ENCODE data around the gene SIM1. TPM values are rescaled to one million over a fixed set of nuclear protein-coding genes. Genes with fewer than 3 reads are reported as not detected.

The SIM1 gene
- total RNA-seq, 1 donor from 2014 or later = not detected

- ATAC-seq = no peak
- no peak overlapping the region for H3K27ac ChIP-seq
- H3K4me1 ChIP-seq = peaks cover 10% of the 10 kb centered on the region
- no peak overlapping the region for H3K4me3 ChIP-seq
- no peaks in the 10 kb centered on the region for H3K9me3 ChIP-seq
- intact Hi-C loops (cut with DNase I) = no loop called here
- no peak for DNase-seq
- no peaks in the 10 kb centered on the region for H3K36me3 ChIP-seq
- no peak for TF ChIP-seq CTCF (IDR thresholded peaks at IDR 0.05)
- H3K27me3 ChIP-seq = peaks cover 80% of the 10 kb centered on the region
Observed at GRCh38 chr6:100445512-100445911, 19.2 kb downstream of the SIM1 start.

GRCh38 chr6:100440935-100441334 is 23.8 kb downstream of the SIM1 start:
- peaks cover 43% of the 10 kb centered on the region for H3K27me3 ChIP-seq
- intact Hi-C loops (cut with DNase I) = no loop called here
- ATAC-seq = no peak

GRCh38 chr6:100435299-100435698 is 29.4 kb downstream of the SIM1 start:
- Histone ChIP-seq H3K9me3 (no peaks in the 10 kb centered on the region), H3K4me1 (no peaks in the 10 kb centered on the region), H3K4me3 (no peak overlapping the region), H3K27ac (no peak overlapping the region), H3K27me3 (peaks cover 7% of the 10 kb centered on the region), H3K36me3 (no peaks in the 10 kb centered on the region)
- intact Hi-C loops (cut with DNase I) = no loop called here
- DNase-seq = no peak
- no peak for TF ChIP-seq CTCF (IDR thresholded peaks at IDR 0.05)
- ATAC-seq = no peak

More at GRCh38 chr6:100440935-100441334, 23.8 kb downstream of the SIM1 start:
- H3K36me3 ChIP-seq = no peaks in the 10 kb centered on the region
- H3K9me3 ChIP-seq = no peaks in the 10 kb centered on the region
- H3K27ac ChIP-seq = no peak overlapping the region
- H3K4me1 ChIP-seq = no peaks in the 10 kb centered on the region
- TF ChIP-seq CTCF (IDR thresholded peaks at IDR 0.05) = no peak
- H3K4me3 ChIP-seq = no peak overlapping the region
- no peak for DNase-seq

- intact Hi-C loops (cut with DNase I) = no loop called here
- Histone ChIP-seq H3K27ac (no peak overlapping the region), H3K4me3 (no peak overlapping the region), H3K36me3 (no peaks in the 10 kb centered on the region), H3K27me3 (peaks cover 7% of the 10 kb centered on the region), H3K9me3 (no peaks in the 10 kb centered on the region), H3K4me1 (no peaks in the 10 kb centered on the region)
- no peak for TF ChIP-seq CTCF (IDR thresholded peaks at IDR 0.05)
- ATAC-seq = no peak
- DNase-seq = no peak
Observed at GRCh38 chr6:100433726-100434435, 30.8 kb downstream of the SIM1 start.

GRCh38 chr6:100432136-100432535 is 32.6 kb downstream of the SIM1 start:
- no peak for ATAC-seq
- no peak overlapping the region for H3K4me3 ChIP-seq
- no peak overlapping the region for H3K27ac ChIP-seq
- no peak for DNase-seq
- no peaks in the 10 kb centered on the region for H3K27me3 ChIP-seq
- intact Hi-C loops (cut with DNase I) = no loop called here
- TF ChIP-seq CTCF (IDR thresholded peaks at IDR 0.05) = no peak
- H3K4me1 ChIP-seq = no peaks in the 10 kb centered on the region
- no peaks in the 10 kb centered on the region for H3K36me3 ChIP-seq
- no peaks in the 10 kb centered on the region for H3K9me3 ChIP-seq

GRCh38 chr6:100430962-100431361 is 33.8 kb downstream of the SIM1 start:
- no peak overlapping the region for H3K27ac ChIP-seq
- no peaks in the 10 kb centered on the region for H3K9me3 ChIP-seq
- intact Hi-C loops (cut with DNase I) = no loop called here
- DNase-seq (no peak), ATAC-seq (no peak)
- no peaks in the 10 kb centered on the region for H3K4me1 ChIP-seq
- TF ChIP-seq CTCF (IDR thresholded peaks at IDR 0.05) = no peak
- no peaks in the 10 kb centered on the region for H3K27me3 ChIP-seq
- H3K36me3 ChIP-seq = no peaks in the 10 kb centered on the region
- no peak overlapping the region for H3K4me3 ChIP-seq

Measured in upper lobe of right lung (tissue), 1 donor.